B cell (primary cell): Measurements from ENCODE around the gene AKAP11.

Experiments
- CTCF ChIP-seq: fragments of 200-600 bp; IDR thresholded peaks from one replicate; pipeline ENCODE4 v1.8.0; 2022; ENCODE audit warnings: antibody characterized with exemption, mild to moderate bottlenecking
- EZH2 ChIP-seq: IDR thresholded peaks from 2 replicates; pipeline ENCODE4 v1.6.1; 2012; ENCODE audit warnings: borderline replicate concordance, low read depth, mild to moderate bottlenecking, moderate library complexity, low read length; ENCODE audit not compliant: insufficient read depth, poor library complexity, severe bottlenecking

GRCh38 chr13:42270857-42271215, 1.1 kb upstream of the AKAP11 start:
- TF ChIP-seq CTCF, result no peak
- TF ChIP-seq EZH2, result no peak
